ENCODE results near the gene TBC1D2.
"Not testable (repeated sequence)": the region's sequence is repeated elsewhere in the genome, so short reads cannot be mapped to it uniquely, and the experiment has no call there.

The TBC1D2 gene

GRCh38 chr9:98272083-98272482, 16.6 kb upstream of the TBC1D2 start:
- no peak for DNase-seq (ENCODE audit: low read depth, low spot score)

GRCh38 chr9:98271479-98271878, 16.0 kb upstream of the TBC1D2 start:
- DNase-seq (ENCODE audit: low read depth, low spot score), result no peak

- DNase-seq (ENCODE audit: low read depth, low spot score), result not testable (repeated sequence)
Measured at GRCh38 chr9:98270284-98270683, 14.8 kb upstream of the TBC1D2 start.

- not testable (repeated sequence) for DNase-seq (ENCODE audit: low read depth, low spot score)
Measured at GRCh38 chr9:98269652-98270051, 14.2 kb upstream of the TBC1D2 start.

GRCh38 chr9:98267556-98267955, 12.1 kb upstream of the TBC1D2 start:
- not testable (repeated sequence) for DNase-seq (ENCODE audit: low read depth, low spot score)

- DNase-seq (ENCODE audit: low read depth, low spot score), result no peak
Measured at GRCh38 chr9:98264516-98264915, 9.1 kb upstream of the TBC1D2 start.

GRCh38 chr9:98263482-98264357, 8.3 kb upstream of the TBC1D2 start:
- no peak for DNase-seq (ENCODE audit: low read depth, low spot score)

- DNase-seq (ENCODE audit: low read depth, low spot score), result no peak
Measured at GRCh38 chr9:98263080-98263479, 7.6 kb upstream of the TBC1D2 start.

GRCh38 chr9:98262056-98262455, 6.6 kb upstream of the TBC1D2 start:
- no peak for DNase-seq (ENCODE audit: low read depth, low spot score)

GRCh38 chr9:98260635-98261034, 5.2 kb upstream of the TBC1D2 start:
- no peak for DNase-seq (ENCODE audit: low read depth, low spot score)

GRCh38 chr9:98259791-98260190, 4.3 kb upstream of the TBC1D2 start:
- no peak for DNase-seq (ENCODE audit: low read depth, low spot score)

- DNase-seq (ENCODE audit: low read depth, low spot score), result no peak
Measured at GRCh38 chr9:98256756-98257155, 1.3 kb upstream of the TBC1D2 start.

GRCh38 chr9:98255061-98255577, 330 bp downstream of the TBC1D2 start:
- no peak for DNase-seq (ENCODE audit: low read depth, low spot score)

- no peak for DNase-seq (ENCODE audit: low read depth, low spot score)
Measured at GRCh38 chr9:98254228-98255060, 1.0 kb downstream of the TBC1D2 start.

GRCh38 chr9:98253565-98253964, 1.9 kb downstream of the TBC1D2 start:
- no peak for DNase-seq (ENCODE audit: low read depth, low spot score)

GRCh38 chr9:98251551-98251950, 3.9 kb downstream of the TBC1D2 start:
- DNase-seq (ENCODE audit: low read depth, low spot score), result no peak

- DNase-seq (ENCODE audit: low read depth, low spot score), result no peak
Measured at GRCh38 chr9:98249771-98250170, 5.7 kb downstream of the TBC1D2 start.

- DNase-seq (ENCODE audit: low read depth, low spot score), result no peak
Measured at GRCh38 chr9:98248737-98249474, 6.5 kb downstream of the TBC1D2 start.

GRCh38 chr9:98247831-98248657, 7.4 kb downstream of the TBC1D2 start:
- DNase-seq (ENCODE audit: low read depth, low spot score), result no peak

GRCh38 chr9:98242426-98242825, 13.0 kb downstream of the TBC1D2 start:
- DNase-seq (ENCODE audit: low read depth, low spot score), result no peak

Measured in iPS DF 19.7 (cell line).